HG02588 (cell line): ENCODE measurements around the gene MT1B.
"Not testable (repeated sequence)": the region's sequence is repeated elsewhere in the genome, so short reads cannot be mapped to it uniquely, and the experiment has no call there.

ENCODE experiments used
- ATAC-seq: cut with Tn5 transposase; IDR thresholded peaks from one replicate; pipeline ENCODE4 v1.9.1; 2021; ENCODE audit warnings: mild to moderate bottlenecking, moderate library complexity; ENCODE audit not compliant: unreplicated experiment

Gene MT1B

DNA sequence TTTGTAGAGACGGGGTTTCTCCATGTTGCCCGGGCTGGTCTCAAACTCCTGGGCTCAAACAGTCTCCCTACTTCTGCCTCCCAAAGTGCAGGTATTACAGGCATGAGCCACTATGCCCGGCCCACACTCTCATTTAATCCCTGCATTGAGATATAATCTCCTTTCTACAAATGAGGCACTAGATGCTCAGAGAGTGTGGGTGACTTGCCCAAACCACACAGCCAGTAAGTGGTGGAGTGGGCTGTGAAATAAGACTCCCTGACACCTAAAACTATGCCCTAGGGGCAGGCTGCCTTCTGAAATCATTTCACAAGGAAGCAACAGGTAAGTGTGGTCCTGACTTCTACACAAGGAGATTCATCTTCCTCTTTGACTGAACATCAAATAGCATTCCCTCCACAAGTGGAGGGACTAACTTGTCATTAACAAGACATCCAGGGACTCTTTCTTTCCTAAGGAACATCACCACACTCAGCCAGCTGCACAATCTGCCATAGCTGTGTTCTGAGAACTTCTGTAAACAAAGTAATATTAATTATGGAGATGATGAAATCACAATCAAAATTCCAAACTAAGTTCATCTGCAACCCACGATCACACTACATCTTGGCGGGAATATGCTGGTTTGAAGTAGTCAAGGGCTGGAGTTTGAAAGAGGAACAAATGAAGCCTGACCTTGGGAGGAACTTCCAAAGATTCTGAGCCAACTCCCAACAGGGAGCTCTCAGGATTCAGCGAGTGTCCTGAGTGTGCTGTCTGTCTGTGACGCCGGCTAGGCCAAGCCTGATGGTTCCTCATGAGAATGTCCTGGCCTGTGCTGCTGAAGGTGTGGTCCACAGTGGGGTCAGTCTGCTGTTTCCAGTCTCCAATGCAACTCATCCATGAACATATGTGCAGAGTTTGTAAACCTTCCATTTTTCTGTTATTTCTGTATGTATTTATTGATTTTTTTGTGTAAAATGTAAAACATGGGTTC, 13.9 kb downstream of the MT1B start:
- ATAC-seq = not testable (repeated sequence)

DNA sequence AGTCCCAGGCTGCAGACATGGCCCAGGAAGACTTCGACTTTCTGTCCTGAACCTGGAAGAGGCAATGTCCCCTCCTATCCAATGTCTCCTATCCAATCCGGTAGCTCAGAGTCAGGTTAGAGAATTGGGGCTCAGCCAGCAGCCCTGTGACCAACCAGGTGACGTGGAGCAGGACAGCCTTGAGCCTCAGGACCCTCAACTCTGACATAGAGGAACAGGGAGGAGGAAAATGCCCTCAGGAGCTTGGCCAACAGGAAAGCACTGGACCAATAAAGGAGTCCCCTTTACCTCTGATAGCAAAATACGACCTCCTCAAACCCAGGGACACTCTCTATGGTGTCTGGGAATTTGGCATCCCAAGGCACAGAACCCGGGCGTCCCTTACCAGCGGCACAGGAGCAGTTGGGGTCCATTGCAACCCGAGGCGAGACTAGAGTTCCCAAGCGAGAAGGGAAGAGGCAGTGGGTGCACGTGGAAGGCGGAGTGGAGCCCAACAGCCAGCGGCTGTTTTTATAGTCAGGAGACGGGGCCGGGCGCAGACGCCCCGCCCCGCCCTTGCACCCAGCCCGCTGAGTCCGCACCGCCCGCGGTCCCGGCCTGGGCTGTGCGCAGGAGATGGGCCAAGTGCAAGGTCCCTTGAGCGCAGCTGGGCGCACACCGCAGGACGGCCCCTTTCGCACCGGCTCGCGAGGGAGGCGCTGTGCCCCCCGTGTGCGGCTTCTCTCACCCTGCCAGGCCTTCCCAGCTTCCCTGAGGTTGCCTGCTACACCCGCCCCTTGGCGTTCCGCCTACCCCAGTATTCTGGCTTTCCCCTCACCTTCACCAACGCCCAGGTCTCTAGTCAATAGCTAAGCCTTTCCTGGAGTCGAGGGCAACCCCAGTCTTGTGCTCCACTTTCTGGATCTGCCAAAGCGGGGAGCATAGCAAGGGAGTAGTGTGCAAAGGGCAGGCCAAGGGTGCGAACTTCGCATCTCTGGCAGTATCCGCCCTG, 16.2 kb downstream of the MT1B start, which contains the start of gene MT1G:
MT1G (minus strand) TSS at position 485 of the 991 bp plus-strand sequence; CDS start at position 413, 72 bp downstream.
- no peak for ATAC-seq

DNA sequence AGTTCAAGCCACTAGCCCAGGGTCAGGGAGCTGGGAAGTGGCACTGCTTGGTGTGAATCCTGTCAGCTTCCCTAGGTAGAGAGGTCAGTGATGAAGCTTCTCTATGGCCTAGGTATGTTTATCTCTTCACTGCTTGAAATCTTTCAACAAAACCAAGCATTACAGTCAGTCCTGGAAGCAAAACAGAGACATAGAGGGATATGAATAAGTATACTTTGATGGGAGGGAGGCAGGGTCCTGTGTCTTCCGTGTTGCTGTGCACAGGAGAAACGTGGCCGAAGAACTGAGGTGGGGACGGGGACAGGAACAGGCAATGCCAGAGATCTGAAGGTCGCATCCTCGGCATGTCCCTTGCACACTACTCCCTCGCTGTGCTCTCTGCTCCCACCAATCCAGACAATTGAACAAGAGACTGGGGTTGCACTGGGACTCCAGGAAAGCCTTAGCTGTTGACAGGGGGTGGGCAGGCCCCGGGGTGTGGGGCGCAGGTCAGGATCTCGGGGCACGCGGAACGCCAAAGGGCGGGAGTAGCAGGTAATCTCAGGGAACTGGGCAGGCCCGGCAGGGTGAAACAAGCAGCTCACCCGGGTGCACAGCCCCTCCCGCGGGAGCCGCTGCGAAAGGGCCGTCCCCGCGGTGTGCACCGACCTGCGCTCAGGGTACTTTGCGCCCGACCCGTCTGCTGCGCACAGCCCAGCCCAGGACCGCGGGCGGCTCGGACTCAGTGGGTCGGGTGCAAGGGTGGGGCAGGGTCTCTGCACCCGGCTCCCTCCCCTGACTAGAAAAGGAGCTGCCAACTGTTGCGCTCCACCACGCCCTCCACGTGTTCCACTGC, 17.5 kb downstream of the MT1B start, which contains the start of gene MT1H:
MT1H (plus strand) TSS at position 810 of the 835 bp plus-strand sequence. CDS start 71 bp downstream, outside the sequence.
- ATAC-seq = no peak

DNA sequence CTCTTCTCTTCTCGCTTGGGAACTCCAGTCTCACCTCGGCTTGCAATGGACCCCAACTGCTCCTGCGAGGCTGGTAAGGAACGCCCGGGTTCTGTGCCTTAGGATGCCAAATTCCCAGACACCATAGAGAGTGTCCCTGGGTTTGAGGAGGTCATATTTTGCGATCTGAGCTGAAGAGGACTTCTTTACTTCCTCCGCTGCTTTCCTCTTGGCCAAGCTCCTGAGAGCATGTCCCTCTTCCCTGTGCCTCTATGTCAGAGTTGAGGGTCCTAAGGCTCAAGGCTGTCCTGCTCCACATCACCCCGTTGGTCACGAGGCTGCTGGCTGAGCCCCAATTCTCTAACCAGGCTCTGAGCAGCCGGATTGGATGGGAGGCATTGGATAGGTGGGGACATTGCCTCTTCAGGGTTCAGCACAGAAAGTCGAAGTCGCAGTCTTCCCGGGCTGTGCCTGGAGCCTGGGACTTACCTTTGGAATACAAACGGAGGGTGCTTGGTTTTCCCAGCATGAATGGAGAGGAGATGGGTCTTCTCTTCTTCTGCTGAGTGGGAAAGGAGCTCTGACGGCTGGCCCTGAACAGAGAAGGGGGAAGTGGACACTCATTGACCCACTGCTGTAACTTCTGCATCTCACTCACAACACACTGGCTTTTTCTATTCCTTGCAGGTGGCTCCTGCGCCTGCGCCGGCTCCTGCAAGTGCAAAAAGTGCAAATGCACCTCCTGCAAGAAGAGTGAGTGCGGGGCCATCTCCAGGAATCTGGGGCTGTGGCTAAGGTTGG, 18.3 kb downstream of the MT1B start:
- no peak for ATAC-seq

DNA sequence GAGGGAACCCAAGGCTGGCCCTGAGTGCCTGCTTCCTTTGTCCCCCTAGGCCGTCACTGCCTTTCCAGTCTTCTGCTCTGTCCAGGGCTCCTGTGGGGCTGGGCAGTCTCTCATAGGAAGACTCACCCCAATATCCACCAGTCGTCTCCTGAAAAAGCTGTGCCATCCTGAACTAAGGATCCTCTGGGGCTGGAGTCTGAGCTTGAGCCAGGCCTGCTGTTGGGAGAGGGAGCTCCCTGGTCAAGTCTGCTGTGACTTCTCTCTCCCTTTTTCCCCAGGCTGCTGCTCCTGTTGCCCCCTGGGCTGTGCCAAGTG, 18.9 kb downstream of the MT1B start:
- no peak for ATAC-seq

DNA sequence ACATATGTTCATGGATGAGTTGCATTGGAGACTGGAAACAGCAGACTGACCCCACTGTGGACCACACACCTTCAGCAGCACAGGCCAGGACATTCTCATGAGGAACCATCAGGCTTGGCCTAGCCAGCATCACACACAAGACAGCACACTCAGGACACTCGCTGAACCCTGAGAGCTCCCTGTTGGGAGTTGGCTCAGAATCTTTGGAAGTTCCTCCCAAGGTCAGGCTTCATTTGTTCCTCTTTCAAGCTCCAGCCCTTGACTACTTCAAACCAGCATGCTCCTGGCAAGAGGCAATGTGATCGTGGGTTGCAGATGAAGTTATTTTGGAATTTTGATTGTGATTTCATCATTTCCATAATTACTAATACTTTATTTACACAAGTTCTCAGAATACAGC, 20.0 kb downstream of the MT1B start:
- not testable (repeated sequence) for ATAC-seq

DNA sequence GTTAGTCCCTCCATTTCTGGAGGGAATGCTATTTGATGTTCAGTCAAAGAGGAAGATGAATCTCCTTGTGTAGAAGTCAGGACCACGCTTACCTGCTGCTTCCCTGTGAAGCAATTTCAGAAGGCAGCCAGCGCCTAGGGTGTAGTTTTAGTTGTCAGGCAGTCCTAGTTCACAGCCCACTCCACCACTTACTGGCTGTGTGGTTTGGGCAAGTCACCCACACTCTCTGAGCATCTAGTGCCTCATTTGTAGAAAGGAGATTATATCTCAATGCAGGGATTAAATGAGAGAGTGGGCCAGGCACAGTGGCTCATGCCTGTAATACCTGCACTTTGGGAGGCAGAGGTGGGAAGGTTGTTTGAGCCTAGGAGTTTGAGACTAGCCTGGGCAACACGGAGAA, 20.5 kb downstream of the MT1B start:
- not testable (repeated sequence) for ATAC-seq

DNA sequence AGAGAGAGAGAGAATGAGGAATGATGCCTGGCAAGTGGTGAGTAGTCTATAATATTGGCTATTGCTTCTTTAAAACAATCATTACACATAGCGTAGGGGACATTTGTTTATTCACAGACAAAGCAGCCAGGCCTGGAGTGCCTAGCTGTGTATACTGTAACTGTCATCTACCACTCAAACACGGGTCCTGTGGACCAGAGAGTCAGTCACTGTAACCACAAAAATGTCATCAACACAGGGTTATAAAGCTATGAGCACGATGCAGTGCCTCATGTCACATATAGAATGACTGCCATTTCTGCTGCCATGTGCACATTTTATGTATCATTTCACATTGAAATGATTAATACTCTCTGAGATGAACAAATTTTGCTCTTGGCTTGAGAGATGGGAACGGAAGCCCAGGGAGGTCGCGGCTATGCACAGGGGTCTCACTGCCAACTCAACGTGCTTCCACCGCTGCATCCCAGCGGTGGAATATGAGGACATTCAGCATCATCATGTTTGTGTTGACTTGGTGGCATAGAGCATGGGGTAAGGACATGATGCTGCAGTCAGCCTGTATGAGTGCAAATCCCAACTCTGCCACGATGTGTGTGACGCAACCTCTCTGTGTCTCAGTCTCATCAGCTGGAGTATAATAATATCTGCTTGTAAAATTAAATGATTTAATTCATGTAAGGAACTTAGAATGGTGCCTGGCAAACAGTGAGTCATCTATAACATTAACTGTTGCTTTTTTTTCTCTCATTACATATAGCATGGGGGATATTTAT, 21.3 kb downstream of the MT1B start:
- ATAC-seq = no peak

DNA sequence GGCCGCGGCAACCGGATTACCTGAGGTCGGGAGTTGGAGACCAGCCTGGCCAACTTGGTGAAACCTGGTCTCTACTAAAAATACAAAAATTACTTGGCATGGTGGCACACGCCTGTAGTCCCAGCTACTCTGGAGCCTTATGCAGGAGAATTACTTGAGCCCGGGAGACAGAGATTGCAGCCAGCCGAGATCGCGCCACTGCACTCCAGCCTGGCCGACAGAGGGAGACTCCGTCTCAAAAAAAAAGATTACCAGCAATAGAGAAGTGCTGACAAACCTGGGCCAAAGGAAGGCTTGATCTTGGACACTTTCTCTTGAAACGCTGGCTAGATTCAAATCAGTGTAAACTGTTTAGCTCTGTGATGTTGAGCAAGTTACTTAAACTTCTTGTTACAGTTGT, 22.2 kb downstream of the MT1B start:
- ATAC-seq = no peak

DNA sequence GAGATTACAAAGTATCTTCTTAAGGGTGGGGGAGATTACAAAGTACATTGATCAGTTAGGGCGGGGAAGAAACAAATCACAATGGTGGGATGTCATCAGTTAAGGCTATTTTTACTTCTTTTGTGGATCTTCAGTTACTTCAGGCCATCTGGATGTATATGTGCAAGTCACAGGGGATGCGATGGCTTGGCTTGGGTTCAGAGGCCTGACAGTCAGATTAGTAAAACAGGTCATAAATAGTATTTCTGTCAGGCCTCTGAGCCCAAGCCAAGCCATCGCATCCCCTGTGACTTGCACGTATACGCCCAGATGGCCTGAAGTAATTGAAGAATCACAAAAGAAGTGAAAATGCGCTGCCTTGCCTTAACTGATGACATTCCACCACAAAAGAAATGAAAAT, 22.9 kb downstream of the MT1B start:
- not testable (repeated sequence) for ATAC-seq

DNA sequence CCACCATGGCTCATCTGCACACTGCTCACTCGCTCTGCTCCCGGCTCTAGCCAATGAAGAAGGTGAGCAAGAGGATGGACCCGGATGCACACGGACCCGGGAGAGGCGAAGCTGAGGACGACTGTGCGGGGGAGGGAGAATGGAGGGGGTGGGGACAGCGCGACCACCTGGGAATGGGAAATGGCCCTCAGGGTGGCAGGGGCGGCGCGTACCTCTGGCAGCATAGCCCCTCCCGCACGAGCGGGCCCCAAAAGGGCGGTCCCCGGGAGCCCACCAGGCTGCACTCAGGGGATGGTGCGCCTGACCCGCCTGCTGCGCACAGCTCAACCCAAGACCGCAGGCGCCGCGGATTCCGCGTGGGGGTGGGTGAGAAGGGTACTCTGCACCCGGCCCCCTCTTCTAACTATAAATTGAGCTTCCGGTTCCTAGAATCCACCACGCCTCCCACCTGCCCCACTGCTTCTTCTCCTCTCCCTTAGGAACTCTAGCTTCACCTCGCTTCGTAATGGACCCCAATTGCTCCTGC, 24.1 kb downstream of the MT1B start:
- no peak for ATAC-seq

DNA sequence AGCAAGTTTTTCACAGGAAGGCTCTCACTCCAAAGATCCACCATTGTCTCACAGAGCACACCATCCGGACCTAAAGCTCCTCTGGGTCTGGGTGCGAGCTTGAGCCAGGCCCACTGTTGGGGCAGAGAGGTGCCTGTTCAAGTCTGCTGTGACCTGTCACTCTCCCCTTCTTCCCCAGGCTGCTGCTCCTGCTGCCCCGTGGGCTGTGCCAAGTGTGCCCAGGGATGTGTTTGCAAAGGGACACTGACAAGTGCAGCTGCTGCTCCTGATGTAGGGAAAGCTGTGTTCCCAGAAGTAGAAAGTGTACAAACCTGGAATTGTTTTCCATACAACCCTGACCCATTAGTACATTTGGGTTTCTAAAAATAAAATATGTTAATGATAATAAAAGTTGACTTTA, 25.8 kb downstream of the MT1B start:
- ATAC-seq = no peak

DNA sequence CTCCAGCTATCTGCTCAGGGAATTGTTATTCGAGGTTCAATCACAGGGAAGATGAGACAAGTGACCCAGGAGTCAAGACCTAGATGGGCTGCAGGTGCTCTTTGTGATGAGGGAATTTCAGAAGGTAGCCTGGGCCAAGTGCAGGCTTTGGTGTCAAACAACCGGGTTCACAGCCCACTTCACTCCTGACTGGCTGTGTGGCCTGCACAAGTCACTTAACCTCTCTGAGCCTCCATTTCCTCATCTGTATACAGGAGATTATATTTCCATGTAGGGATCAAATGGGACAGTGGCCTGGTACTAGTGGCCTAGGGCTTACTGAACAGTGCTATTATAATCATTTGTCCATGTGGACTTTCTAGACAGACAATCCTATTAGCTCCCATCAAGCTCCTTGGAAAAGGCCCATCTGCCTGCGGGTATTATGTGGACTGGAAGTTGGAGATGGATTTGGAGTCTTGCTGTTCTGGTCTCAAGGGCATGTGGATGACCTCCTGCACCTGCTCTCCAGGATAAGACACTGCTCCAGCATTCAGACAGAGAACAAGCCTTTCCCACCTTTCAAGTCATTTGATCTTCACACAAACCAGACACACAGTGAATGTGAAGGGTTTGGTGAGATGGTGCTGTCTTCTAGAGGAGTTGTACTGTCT, 27.5 kb downstream of the MT1B start:
- ATAC-seq = no peak

DNA sequence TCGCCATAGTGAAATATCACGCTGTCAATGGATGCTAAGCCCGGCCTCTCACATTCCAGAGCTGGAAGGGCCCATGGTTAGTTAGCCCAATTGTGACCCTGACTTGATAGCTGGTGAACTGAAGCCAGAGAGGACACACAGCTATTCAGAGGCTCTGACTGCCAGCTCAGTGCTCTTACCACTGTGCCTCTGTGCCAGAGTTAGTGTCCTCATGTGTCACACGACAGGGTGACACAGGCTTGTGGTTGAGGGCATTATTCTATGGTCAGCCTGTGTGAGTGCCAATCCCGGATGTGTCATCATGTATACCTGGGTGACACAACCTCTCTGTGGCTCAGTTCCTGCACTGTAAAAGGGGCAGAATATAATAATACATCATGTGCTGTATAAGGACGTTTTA, 28.1 kb downstream of the MT1B start:
- ATAC-seq = no peak

DNA sequence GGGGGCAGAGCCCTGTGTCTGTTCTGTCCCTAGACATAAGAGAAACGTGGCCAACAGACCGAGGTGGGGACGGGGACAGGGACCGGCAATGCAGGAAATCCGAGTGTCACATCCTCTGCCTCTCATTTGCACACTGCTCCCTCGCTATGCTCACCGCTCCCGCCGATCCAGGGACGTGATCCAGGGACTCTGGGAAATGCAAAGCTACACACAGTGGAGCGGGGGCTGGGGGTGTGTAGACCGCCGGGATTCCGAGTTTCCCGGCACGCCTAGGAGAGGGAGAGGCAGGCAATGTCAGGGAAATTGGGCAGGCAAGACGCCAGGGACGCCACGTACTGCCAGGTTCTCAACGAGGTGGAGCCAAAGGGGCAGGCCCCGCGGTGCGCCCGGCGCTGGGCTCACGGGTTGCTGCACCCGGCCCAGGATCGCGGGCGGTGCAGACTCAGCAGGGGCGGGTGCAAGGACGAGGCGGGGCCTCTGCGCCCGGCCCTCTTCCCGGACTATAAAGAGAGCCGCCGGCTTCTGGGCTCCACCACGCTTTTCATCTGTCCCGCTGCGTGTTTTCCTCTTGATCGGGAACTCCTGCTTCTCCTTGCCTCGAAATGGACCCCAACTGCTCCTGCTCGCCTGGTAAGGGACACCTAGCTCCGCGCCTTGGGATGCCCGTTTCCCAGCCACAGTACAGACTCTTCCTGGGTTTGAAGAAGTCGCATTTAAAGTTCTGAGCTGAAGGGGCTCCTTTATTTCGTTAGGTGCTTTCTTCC, 30.4 kb downstream of the MT1B start, which contains the start of gene MT1X:
MT1X (plus strand) TSS at position 532 of the 764 bp plus-strand sequence; CDS start at position 603, 71 bp downstream.
- ATAC-seq = peak; percentile 97

DNA sequence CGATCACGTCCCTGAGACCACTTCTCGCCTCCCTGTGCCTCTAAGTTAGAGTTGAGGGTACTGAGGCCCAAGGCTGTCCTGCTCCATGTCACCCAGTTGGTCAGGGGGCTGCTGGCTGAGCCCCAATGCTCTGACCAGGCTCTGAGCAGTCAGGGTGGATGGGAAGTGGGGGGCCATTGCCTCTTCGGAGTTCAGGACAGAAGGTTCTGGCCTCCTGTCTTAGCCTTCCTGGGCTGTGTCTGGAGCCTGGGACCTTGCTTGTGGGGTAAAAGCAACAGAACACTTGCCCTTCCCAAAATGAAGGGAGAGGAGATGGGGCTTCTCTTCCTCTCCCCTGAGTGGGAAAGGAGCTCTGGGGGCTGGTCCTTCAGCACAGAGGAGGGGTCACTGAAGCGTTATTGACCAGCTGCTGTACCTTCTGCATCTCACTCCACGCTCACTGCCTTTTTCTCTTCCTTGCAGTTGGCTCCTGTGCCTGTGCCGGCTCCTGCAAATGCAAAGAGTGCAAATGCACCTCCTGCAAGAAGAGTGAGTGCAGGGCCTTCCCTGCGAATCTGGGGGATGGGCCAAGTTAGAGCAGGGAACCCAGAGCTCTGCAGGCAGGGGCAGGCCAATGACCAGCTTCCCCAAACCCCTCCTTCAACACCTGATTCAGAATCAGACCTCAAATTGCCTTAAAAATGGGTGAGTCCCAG, 31.2 kb downstream of the MT1B start:
- no peak for ATAC-seq
